Heart right ventricle (tissue), 16 donors: ENCODE results near the gene SVOP. TPM values are rescaled to one million over a fixed set of nuclear protein-coding genes. Genes with fewer than 3 reads are reported as not detected.
A peak's percentile ranks its signal among the peaks of the same experiment; 100 is the strongest.

Experiments used
- ATAC-seq, 8 donors: fragments of 200-7000 bp; cut with Tn5 transposase; one replicate each; pipeline ENCODE4 v1.9.1; 2020; ENCODE audit warnings: mild to moderate bottlenecking in 8 of 8, moderate library complexity in 8 of 8, moderate number of reproducible peaks in 1 of 8
- DNase-seq, 2 donors: peaks; one replicate each; pipeline ENCODE4 v3.0.0-alpha.2; 2020
- H3K27ac ChIP-seq, 10 donors: fragments of 200-600 bp; sonication (generic) in 2 of 10; one replicate each; pipeline versions ENCODE4 v1.5.0 to v1.8.0; 2020 to 2022; ENCODE audit warnings: mild to moderate bottlenecking in 3 of 10
- H3K27me3 ChIP-seq, 7 donors: fragments of 200-600 bp; one replicate each; pipeline ENCODE4 v1.8.0; 2021 to 2022; ENCODE audit warnings: mild to moderate bottlenecking in 2 of 7
- H3K36me3 ChIP-seq, 9 donors: fragments of 200-600 bp; sonication (generic) in 1 of 9; one replicate each; pipeline versions ENCODE4 v1.5.0 to v1.8.0; 2020 to 2022; ENCODE audit warnings: mild to moderate bottlenecking in 2 of 9
- H3K4me1 ChIP-seq, 9 donors: fragments of 200-600 bp; sonication (generic) in 1 of 9; one replicate each; pipeline versions ENCODE4 v1.5.0 to v1.8.0; 2020 to 2022; ENCODE audit warnings: mild to moderate bottlenecking in 4 of 9
- H3K4me3 ChIP-seq, 10 donors: fragments of 200-600 bp; sonication (generic) in 2 of 10; one replicate each; pipeline versions ENCODE4 v1.5.0 to v1.8.0; 2020 to 2022; ENCODE audit warnings: mild to moderate bottlenecking in 7 of 10, moderate library complexity in 2 of 10
- H3K9me3 ChIP-seq, 11 donors: fragments of 200-600 bp in 10 of 11; sonication (generic) in 2 of 11; one replicate each; pipeline versions ENCODE4 v1.5.0 to v1.8.0; 2013 to 2022; ENCODE audit warnings: mild to moderate bottlenecking in 2 of 11, control low read depth in 1 of 11, moderate library complexity in 1 of 11
- CTCF ChIP-seq, 9 donors: fragments of 200-600 bp; sonication (generic) in 2 of 9; IDR thresholded peaks; one replicate each; pipeline versions ENCODE4 v1.5.0 to v1.8.0; 2021 to 2022; ENCODE audit warnings: antibody characterized with exemption in 9 of 9, mild to moderate bottlenecking in 5 of 9, moderate library complexity in 1 of 9
- WGBS, 2 donors: extraction: QIAGEN DNeasy Blood & Tissue Kit; methylation state at CpG; one replicate each; pipeline ENCODE4 v1.1.7; 2013; ENCODE audit warnings: inconsistent platforms in 1 of 2; 5-methylcytosine and 5-hydroxymethylcytosine counted together
- intact Hi-C, 10 donors: fragments of 100-400 bp; cut with DNase I; formaldehyde crosslinking; loops; one replicate each; pipeline versions ENCODE4 v1.11.1 to v1.14.2; 2022
- polyA plus RNA-seq, 2 donors: library from polyadenylated mRNA; stranded (reverse); fragments of 200-250 nt; gene quantifications; one replicate each; pipeline ENCODE4 v1.2.3, GENCODE V29; 2013
- total RNA-seq, 10 donors: library from RNA; stranded (reverse); fragmentation: NEBNext Ultra II Directional in 3 of 10; extraction: Animal tissue kit (Norgen Biotek cat#: 25700) in 3 of 10; gene quantifications; one replicate each; pipeline versions ENCODE4 v1.2.1 to v1.2.4, GENCODE V29; 2021 to 2023
- donor health status: Arrhythmogenic right ventricular cardiomyopathy.
- donor health status: ischemic (EF 13 %, LVEDD 7.1; RV severe dilation, severe dysfunction).
- donor health status: healthy with polysubstance abuse.
- donor health status: DM: no; HTN: yes; CAD: no.
- donor health status: DM: no; HTN: no; CAD: no.
- donor health status: ischemic (EF 25% LVEDD 6.9; RV normal size, moderate dysfunction).
- donor health status: ischemic (EF 25% LVEDD 5.7; RV mildly dilated, moderate dysfunction).
- donor health status: healthy.
- donor health status: DM: yes; HTN: yes; CAD: no.
- donor health status: Ischemic cardiomyopathy.
- donor health status: ischemic (EF 35%, LVEDD 5.7; RV mildly dilated, moderate dysfunction).
- donor health status: nonischemic (EF 11% LVEDD 7.7; RV severe dilation, severe dysfunction).
- donor health status: DM: yes; HTN: yes; CAD: no.
- donor health status: PGD.
- donor health status: ischemic (EF 29% LVEDD 5.4; RV normal size, mild dysfunction).
- donor health status: nonischemic (EF 23%, LVEDD 6.1; RV moderate dilation, normal function).

Gene SVOP
- total and polyA plus RNA-seq, 12 donors = 0.17 to 2.8 (median 2.0) TPM

GRCh38 chr12:108972358-108972757 is 48.5 kb downstream of the SVOP start:
- H3K27ac ChIP-seq = no peak overlapping the region
- H3K4me1 ChIP-seq = peaks cover 0 to 6% (median 0%) of the 10 kb centered on the region in 9 donors
- no peaks in the 10 kb centered on the region for H3K9me3 ChIP-seq
- H3K4me3 ChIP-seq = no peak overlapping the region
- WGBS, 2 donors = 54 to 58% methylated on average over 9 of the region's 9 CpGs
- intact Hi-C loops = no loop called here
- no peaks in the 10 kb centered on the region for H3K27me3 ChIP-seq
- no peak for TF ChIP-seq CTCF (IDR thresholded peaks at IDR 0.05)
- no peak for ATAC-seq
- no peak for DNase-seq
- H3K36me3 ChIP-seq = no peaks in the 10 kb centered on the region

DNA sequence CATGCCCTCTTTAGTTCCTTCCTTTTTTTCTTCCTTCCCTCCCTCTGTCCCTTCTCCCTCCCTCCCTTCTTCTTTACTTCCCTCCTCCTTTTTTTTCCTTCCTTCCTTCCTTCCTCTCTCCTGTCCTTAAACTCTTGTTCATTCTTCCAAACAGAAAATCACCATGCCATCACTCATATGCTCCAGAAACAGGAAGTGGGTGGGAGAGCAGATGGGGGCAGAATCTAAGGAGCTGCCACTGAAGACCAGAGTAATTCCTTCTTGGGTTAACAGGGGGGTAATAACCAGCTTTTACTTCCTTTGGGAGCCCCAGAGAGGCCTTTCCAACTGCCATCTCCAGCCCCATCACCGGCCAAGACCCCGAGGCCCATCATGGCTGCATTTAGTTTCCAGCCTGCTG is 51.2 kb downstream of the SVOP start:
- no peak for TF ChIP-seq CTCF (IDR thresholded peaks at IDR 0.05)
- no peaks in the 10 kb centered on the region for H3K36me3 ChIP-seq
- WGBS, 2 donors = 82 to 88% methylated on average over 2 of the region's 2 CpGs
- H3K27ac ChIP-seq = no peak overlapping the region
- intact Hi-C loops = no loop called here
- H3K9me3 ChIP-seq = no peaks in the 10 kb centered on the region
- no peak for ATAC-seq
- no peak overlapping the region for H3K4me3 ChIP-seq
- DNase-seq = no peak
- peaks cover 0 to 16% (median 0%) of the 10 kb centered on the region in 9 donors for H3K4me1 ChIP-seq
- no peaks in the 10 kb centered on the region for H3K27me3 ChIP-seq

DNA sequence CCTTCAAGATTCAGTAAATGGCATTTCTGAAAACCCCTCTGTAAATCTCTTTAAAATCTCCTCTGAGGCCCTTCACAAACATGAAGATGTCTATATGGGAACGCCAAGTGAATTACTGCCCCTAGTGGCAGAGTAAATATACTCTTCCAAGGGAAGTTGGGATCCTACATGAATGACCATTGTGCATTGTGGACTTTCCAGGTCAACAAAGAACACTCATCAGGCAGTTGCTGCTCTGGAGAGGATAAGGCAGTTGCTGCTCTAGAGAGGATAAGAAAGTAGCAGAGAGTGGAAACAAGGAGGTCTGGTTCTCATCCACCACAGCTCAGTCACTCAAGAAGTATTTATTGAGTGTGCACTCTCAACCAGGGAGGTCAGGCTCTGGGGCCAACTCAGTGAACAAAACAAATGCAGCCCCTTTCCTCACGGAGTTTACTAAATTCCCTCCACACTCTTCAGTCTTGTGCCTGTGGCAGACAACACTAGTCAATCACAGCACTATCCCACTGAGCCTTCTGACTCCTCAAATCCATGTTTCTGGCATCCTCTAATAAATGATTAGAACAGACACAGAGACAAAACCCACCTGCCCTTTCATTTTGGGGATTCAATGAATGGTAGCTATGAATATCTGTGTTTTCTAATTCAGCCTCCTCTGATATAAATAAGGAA is 52.9 kb downstream of the SVOP start:
- intact Hi-C loops = no loop called here
- Histone ChIP-seq H3K9me3 (no peaks in the 10 kb centered on the region), H3K4me3 (no peak overlapping the region), H3K27ac (peak overlapping the region in 7 of 10 donors; percentile 69 to 85 (median 77)), H3K27me3 (no peaks in the 10 kb centered on the region), H3K36me3 (no peaks in the 10 kb centered on the region), H3K4me1 (peaks cover 0 to 16% (median 0%) of the 10 kb centered on the region in 9 donors)
- peak in 7 of 9 donors; percentile 19 to 49 (median 35) for TF ChIP-seq CTCF (IDR thresholded peaks at IDR 0.05)
- ATAC-seq (peak in 5 of 8 donors; percentile 24 to 53 (median 30)), DNase-seq (no peak)
- 34 to 45% methylated on average over 2 of the region's 2 CpGs for WGBS, 2 donors

- no peaks in the 10 kb centered on the region for H3K27me3 ChIP-seq
- H3K4me1 ChIP-seq = peaks cover 0 to 16% (median 0%) of the 10 kb centered on the region in 9 donors
- DNase-seq (peak; percentile 33 to 49), ATAC-seq (peak; percentile 78 to 96 (median 90))
- H3K9me3 ChIP-seq = no peaks in the 10 kb centered on the region
- peak overlapping the region; percentile 9 to 85 (median 74) for H3K27ac ChIP-seq
- WGBS, 2 donors = 35 to 52% methylated on average over 9 of the region's 9 CpGs
- no peak for TF ChIP-seq CTCF (IDR thresholded peaks at IDR 0.05)
- no peak overlapping the region for H3K4me3 ChIP-seq
- H3K36me3 ChIP-seq = no peaks in the 10 kb centered on the region
- intact Hi-C loops = no loop called here
These were observed 54.3 kb downstream of the SVOP start for GRCh38 chr12:108966378-108967151.
